HepG2 (cell line): Measurements from ENCODE around the gene MACROD2. TPM values are rescaled to one million over a fixed set of nuclear protein-coding genes. Genes with fewer than 3 reads are reported as not detected.

ENCODE experiments used
- ATAC-seq: fragments of 200-7000 bp; cut with Tn5 transposase; 3 replicates; pipeline ENCODE4 v1.9.1; 2020; ENCODE audit warnings: mild to moderate bottlenecking, moderate library complexity
- BruUV-seq: library from RNA; stranded (reverse); fragments of 400-500 nt; replicated peaks from 2 replicates; lab custom pipeline; 2021; lab: Mats Ljungman, UMichigan
- CTCF ChIA-PET: fragments of 300-600 bp; formaldehyde crosslinking; extraction: SDS; loops from one replicate; lab custom pipeline; 2021; ENCODE audit warnings: low total read pairs, inconsistent platforms, low intra/inter-chr PET ratio; lab: Yijun Ruan, JAX
- POLR2A ChIA-PET: fragments of 350-600 bp; sonication (Branson Sonifier 250); formaldehyde crosslinking; loops from one replicate; lab custom pipeline; 2020; ENCODE audit warnings: antibody characterized with exemption, inconsistent platforms; lab: Yijun Ruan, JAX
- DNase-seq: peaks from one replicate; pipeline ENCODE4 v3.0.0-alpha.2; 2015; ENCODE audit warnings: low spot score
- FAIRE-seq: peaks from 3 replicates; lab custom pipeline; 2011; peaks lifted over from hg19 to GRCh38; lab: Jason Lieb, UNC
- H2AFZ ChIP-seq: one replicate; pipeline ENCODE4 v1.6.1; 2011; ENCODE audit warnings: low read length, inconsistent platforms
- H3K27ac ChIP-seq: fragments of 300-600 bp; 3 replicates; pipeline ENCODE4 v1.8.0; 2011; ENCODE audit warnings: mixed run types, mild to moderate bottlenecking, mixed read lengths, low read length, inconsistent platforms; ENCODE audit not compliant: insufficient read depth; ENCODE audit errors: extremely low read length
- H3K27me3 ChIP-seq, 2 experiments: fragments of 200-600 bp in 1 of 2; 2 replicates in 1 of 2; 3 replicates in 1 of 2; pipeline versions ENCODE4 v1.6.0 to v1.8.0; 2011; ENCODE audit warnings: low read length in 2 of 2, mild to moderate bottlenecking in 2 of 2, moderate library complexity in 2 of 2, inconsistent platforms in 1 of 2; ENCODE audit not compliant: insufficient read depth in 2 of 2, control insufficient read depth in 1 of 2
- H3K36me3 ChIP-seq, 2 experiments: fragments of 200-600 bp in 1 of 2; replicated peaks in 1 of 2; 2 replicates in 1 of 2; 3 replicates in 1 of 2; pipeline versions ENCODE4 v1.5.1 to v1.8.0; 2011; ENCODE audit warnings: low read length in 2 of 2, inconsistent platforms in 1 of 2; ENCODE audit not compliant: insufficient read depth in 2 of 2, control insufficient read depth in 1 of 2
- H3K4me1 ChIP-seq: 2 replicates; pipeline ENCODE4 v1.5.1; 2012; ENCODE audit warnings: low read length, inconsistent platforms; ENCODE audit not compliant: insufficient read depth
- H3K4me2 ChIP-seq: 2 replicates; pipeline ENCODE4 v1.6.0; 2011; ENCODE audit warnings: low read depth, low read length, inconsistent platforms
- H3K4me3 ChIP-seq, 3 experiments: fragments of 200-600 bp in 1 of 3; sonication (generic), shearing (Covaris generic) in 1 of 3; replicated peaks in 1 of 3; 2 replicates each; pipeline ENCODE4 v1.5.1; 2011 to 2016; ENCODE audit warnings: low read length in 3 of 3, inconsistent platforms in 2 of 3, low read depth in 2 of 3, mild to moderate bottlenecking in 2 of 3, control low read depth in 1 of 3, mixed read lengths in 1 of 3; ENCODE audit not compliant: insufficient read depth in 1 of 3
- H3K79me2 ChIP-seq: one replicate; pipeline ENCODE4 v1.6.1; 2011; ENCODE audit warnings: low read length, inconsistent platforms; ENCODE audit not compliant: insufficient read depth
- H3K9ac ChIP-seq: 2 replicates; pipeline ENCODE4 v1.6.0; 2011; ENCODE audit warnings: mild to moderate bottlenecking, low read depth, low read length, inconsistent platforms; ENCODE audit not compliant: insufficient read depth
- H3K9me3 ChIP-seq: 2 replicates; pipeline ENCODE4 v1.5.1; 2012; ENCODE audit warnings: mild to moderate bottlenecking, low read length
- H4K20me1 ChIP-seq: 2 replicates; pipeline ENCODE4 v1.6.0; 2011; ENCODE audit warnings: inconsistent platforms, mild to moderate bottlenecking, low read length, moderate library complexity; ENCODE audit not compliant: insufficient read depth
- CEBPB ChIP-seq: IDR thresholded peaks from 2 replicates; pipeline ENCODE4 v1.6.1; 2011; ENCODE audit warnings: low read depth, low read length, improper control_type of control experiment, borderline replicate concordance
- MAF1 ChIP-seq: sonication (generic); formaldehyde crosslinking; IDR thresholded peaks from 2 replicates; pipeline ENCODE4 v1.5.0; 2020; ENCODE audit warnings: missing genetic modification reagents, borderline replicate concordance
- NR2C2 ChIP-seq: sonication (generic); formaldehyde crosslinking; IDR thresholded peaks from 2 replicates; pipeline ENCODE4 v1.4.0; 2020; ENCODE audit warnings: missing genetic modification reagents, mild to moderate bottlenecking, moderate library complexity, borderline replicate concordance
- PCBP1 ChIP-seq: fragments of 200-400 bp; formaldehyde crosslinking; IDR thresholded peaks from 2 replicates; pipeline ENCODE4 v1.6.1; 2017; ENCODE audit warnings: mild to moderate bottlenecking, low read depth, low read length, borderline replicate concordance
- SP140L ChIP-seq: sonication (generic); formaldehyde crosslinking; IDR thresholded peaks from 2 replicates; pipeline ENCODE4 v1.4.0; 2020; ENCODE audit warnings: missing genetic modification reagents, borderline replicate concordance
- TFDP2 ChIP-seq: sonication (generic); formaldehyde crosslinking; IDR thresholded peaks from 2 replicates; pipeline ENCODE4 v1.4.0; 2020; ENCODE audit warnings: missing genetic modification reagents
- TSC22D2 ChIP-seq: sonication (generic); formaldehyde crosslinking; IDR thresholded peaks from 2 replicates; pipeline ENCODE4 v1.5.1; 2020; ENCODE audit warnings: missing genetic modification reagents, mild to moderate bottlenecking, borderline replicate concordance
- WGBS: methylation state at CpG from one replicate; pipeline ENCODE4 v1.1.6; 2017; ENCODE audit warnings: low lambda C conversion rate; 5-methylcytosine and 5-hydroxymethylcytosine counted together
- in situ Hi-C: cut with HindIII; loops from 2 replicates; pipeline ENCODE4 v1.10.0; 2017; ENCODE audit warnings: low pct_unique_long_range_greater_than_20kb; ENCODE audit not compliant: extremely low pct_ligation_motif_present
- intact Hi-C: fragments of 100-400 bp; cut with micrococcal nuclease; formaldehyde crosslinking; loops from one replicate; pipeline ENCODE4 v1.10.0; 2022; ENCODE audit not compliant: unreplicated experiment
- polyA plus RNA-seq, 8 experiments: library from polyadenylated mRNA; depleted of rRNA in 3 of 8; stranded (reverse) in 7 of 8; unstranded in 1 of 8; fragments of >200 nt; fragmentation: Illumina TruSeq in 4 of 8; extraction: Trizol in 4 of 8; gene quantifications; 2 replicates each; pipeline versions ENCODE4 v1.2.1 to v1.2.3, GENCODE V29; 2011 to 2016; ENCODE audit warnings: low read depth in 4 of 8, missing spikeins in 1 of 8, mixed read lengths in 1 of 8; ENCODE audit not compliant: insufficient read depth in 1 of 8
- total RNA-seq, 5 experiments: library from RNA; depleted of rRNA; stranded (reverse); fragments of >200 nt; fragmentation: Illumina TruSeq; extraction: Trizol; gene quantifications; 2 replicates each; pipeline ENCODE4 v1.2.3, GENCODE V29; 2016; ENCODE audit warnings: low read depth in 1 of 5

The MACROD2 gene
- total and polyA plus RNA-seq, 2 of the 13 experiments (the other 11 are each of a cell fraction or from before 2014, with no cell fraction given) = 0.13 to 0.51 TPM

GRCh38 chr20:14434384-14435136 is 439.2 kb downstream of the MACROD2 start:
- H4K20me1 ChIP-seq = no peaks in the 10 kb centered on the region
- ATAC-seq = no peak
- FAIRE-seq = no peak
- TF ChIP-seq MAF1 (CRISPR knock-in tag) (no peak), PCBP1 (no peak)
- no peak overlapping the region for H3K4me3 ChIP-seq
- H3K4me1 ChIP-seq = no peaks in the 10 kb centered on the region
- no peaks in the 10 kb centered on the region for H3K79me2 ChIP-seq
- 0% methylated on average over 1 of the region's 1 CpG for WGBS
- POLR2A ChIA-PET = no interaction called here
- no peaks in the 10 kb centered on the region for H3K27me3 ChIP-seq
- no peak overlapping the region for H3K4me2 ChIP-seq
- in situ Hi-C loops = no loop called here
- no peak overlapping the region for H3K27ac ChIP-seq
- H3K9ac ChIP-seq = no peak overlapping the region
- intact Hi-C loops = no loop called here
- CTCF ChIA-PET = no interaction called here
- no TSS peak for BruUV-seq
- H3K9me3 ChIP-seq = peaks cover 5% of the 10 kb centered on the region; the same call in 1 of the 2 replicates
- no peaks in the 10 kb centered on the region for H3K36me3 ChIP-seq
- H2AFZ ChIP-seq = no peak overlapping the region
- DNase-seq = no peak

- no peaks in the 10 kb centered on the region for H3K79me2 ChIP-seq
- no peak overlapping the region for H3K4me2 ChIP-seq
- H4K20me1 ChIP-seq = no peaks in the 10 kb centered on the region
- H2AFZ ChIP-seq = no peak overlapping the region
- no peak overlapping the region for H3K9ac ChIP-seq
- no peak for DNase-seq
- TF ChIP-seq TFDP2 (CRISPR knock-in tag) (no peak), CEBPB (peak; percentile 36; the same call in 1 of the 2 replicates), TSC22D2 (CRISPR knock-in tag) (no peak), SP140L (CRISPR knock-in tag) (no peak), NR2C2 (CRISPR knock-in tag) (no peak)
- TF ChIP-seq, all 625 proteins: peak for 1
- no peaks in the 10 kb centered on the region for H3K4me1 ChIP-seq
- in situ Hi-C loops = no loop called here
- ATAC-seq = no peak
- peaks cover 5% of the 10 kb centered on the region; the same call in 1 of the 2 replicates for H3K9me3 ChIP-seq
- 16% methylated on average over 4 of the region's 4 CpGs for WGBS
- CTCF ChIA-PET = no interaction called here
- no peak overlapping the region for H3K4me3 ChIP-seq
- no peak for FAIRE-seq
- POLR2A ChIA-PET = no interaction called here
- no peaks in the 10 kb centered on the region for H3K36me3 ChIP-seq
- no TSS peak for BruUV-seq
- H3K27me3 ChIP-seq = no peaks in the 10 kb centered on the region
- intact Hi-C loops = no loop called here
- no peak overlapping the region for H3K27ac ChIP-seq
Observed at GRCh38 chr20:14441201-14441600, 445.9 kb downstream of the MACROD2 start.
